Testis (tissue), 2 donors: ENCODE results near the gene STK35.

Experiments
- CTCF ChIP-seq, 3 experiments: fragments of 450-650 bp in 2 of 3; fragments of 200-600 bp in 1 of 3; sonication (generic) in 1 of 3; IDR thresholded peaks; one replicate each; pipeline ENCODE4 v1.5.1; 2016 to 2019; ENCODE audit warnings: antibody characterized with exemption in 3 of 3, mild to moderate bottlenecking in 2 of 3, moderate library complexity in 1 of 3
- POLR2A ChIP-seq: fragments of 450-650 bp; IDR thresholded peaks from one replicate; pipeline ENCODE4 v1.6.1; 2017; ENCODE audit warnings: antibody characterized with exemption, mild to moderate bottlenecking, moderate library complexity

GRCh38 chr20:2118783-2119182, 17.2 kb downstream of the STK35 start:
- no peak for TF ChIP-seq CTCF (IDR thresholded peaks at IDR 0.05)
- no peak for TF ChIP-seq POLR2A
